B cell (primary cell): ENCODE data around the gene CPA4. TPM values are rescaled to one million over a fixed set of nuclear protein-coding genes. Genes with fewer than 3 reads are reported as not detected.

Source experiments
- ATAC-seq: fragments of 200-7000 bp; cut with Tn5 transposase; one replicate; pipeline ENCODE4 v1.10.0; 2021; ENCODE audit warnings: low read depth, mild to moderate bottlenecking, moderate number of reproducible peaks, moderate library complexity
- CTCF ChIA-PET: fragments of 350-600 bp; sonication (Branson Sonifier 250); formaldehyde crosslinking; loops from one replicate; lab custom pipeline; 2021; ENCODE audit warnings: antibody characterized with exemption, inconsistent platforms; lab: Charles Lee
- POLR2A ChIA-PET: fragments of 350-600 bp; sonication (Branson Sonifier 250); formaldehyde crosslinking; loops from one replicate; lab custom pipeline; 2021; ENCODE audit warnings: antibody characterized with exemption; lab: Charles Lee
- DNase-seq: peaks from one replicate; pipeline ENCODE4 v3.0.0; 2013
- H2AFZ ChIP-seq: 2 replicates; pipeline ENCODE4 v1.6.1; 2012; ENCODE audit warnings: mild to moderate bottlenecking, low read depth, low read length; ENCODE audit not compliant: insufficient read depth, poor library complexity, severe bottlenecking
- H3K27ac ChIP-seq, 2 donors: 1 replicate in 1 of 2; 2 replicates in 1 of 2; pipeline ENCODE4 v1.5.1; 2012 to 2013; ENCODE audit warnings: low read length in 2 of 2, mild to moderate bottlenecking in 2 of 2, moderate library complexity in 1 of 2
- H3K27me3 ChIP-seq, 4 experiments: fragments of 200-600 bp in 1 of 4; sonication (generic) in 1 of 4; replicated peaks in 1 of 4; 1 replicate in 2 of 4; 2 replicates in 2 of 4; pipeline versions ENCODE4 v1.6.1 to v1.7.0; 2013 to 2016; ENCODE audit warnings: low read length in 3 of 4, mild to moderate bottlenecking in 2 of 4, mixed read lengths in 1 of 4, moderate library complexity in 1 of 4; ENCODE audit not compliant: insufficient read depth in 4 of 4, control insufficient read depth in 3 of 4; ENCODE audit errors: control extremely low read depth in 1 of 4
- H3K36me3 ChIP-seq, 2 experiments: replicated peaks in 1 of 2; 1 replicate in 1 of 2; 2 replicates in 1 of 2; pipeline versions ENCODE4 v1.6.1 to v1.7.1; 2013; ENCODE audit warnings: low read length in 1 of 2; ENCODE audit not compliant: insufficient read depth in 2 of 2, control insufficient read depth in 1 of 2; ENCODE audit errors: control extremely low read depth in 1 of 2, extremely low read depth in 1 of 2
- H3K4me1 ChIP-seq, 2 donors: fragments of 200-600 bp in 1 of 2; sonication (generic) in 1 of 2; 1 replicate in 1 of 2; 2 replicates in 1 of 2; pipeline versions ENCODE4 v1.5.1 to v1.6.1; 2013 to 2017; ENCODE audit warnings: low read length in 2 of 2; ENCODE audit not compliant: control insufficient read depth in 2 of 2, insufficient read depth in 2 of 2
- H3K4me2 ChIP-seq: replicated peaks from 2 replicates; pipeline ENCODE3; 2012; ENCODE audit warnings: mild to moderate bottlenecking, low read depth, low read length; ENCODE audit not compliant: poor library complexity, severe bottlenecking
- H3K4me3 ChIP-seq, 5 experiments: fragments of 200-600 bp in 1 of 5; sonication (generic) in 1 of 5; 1 replicate in 3 of 5; 2 replicates in 2 of 5; pipeline versions ENCODE4 v1.5.1 to v1.7.0; 2011 to 2016; ENCODE audit warnings: low read length in 4 of 5, mild to moderate bottlenecking in 4 of 5, low read depth in 2 of 5, control low read depth in 1 of 5, moderate library complexity in 1 of 5; ENCODE audit not compliant: insufficient read depth in 1 of 5; ENCODE audit errors: control extremely low read depth in 1 of 5, extremely low read depth in 1 of 5
- H3K79me2 ChIP-seq: fragments of 200-600 bp; sonication (generic); one replicate; pipeline ENCODE4 v1.6.0; 2016; ENCODE audit warnings: low read length; ENCODE audit not compliant: control insufficient read depth, insufficient read depth
- H3K9ac ChIP-seq: fragments of 200-600 bp; sonication (generic); 2 replicates; pipeline ENCODE4 v1.6.1; 2017; ENCODE audit warnings: mild to moderate bottlenecking, low read length, moderate library complexity
- H3K9me3 ChIP-seq, 3 donors: one replicate each; pipeline versions ENCODE4 v1.6.1 to v1.7.1; 2013; ENCODE audit warnings: low read length in 2 of 3; ENCODE audit not compliant: control insufficient read depth in 2 of 3, insufficient read depth in 1 of 3; ENCODE audit errors: control extremely low read depth in 1 of 3
- H4K20me1 ChIP-seq: 2 replicates; pipeline ENCODE4 v1.6.0; 2012; ENCODE audit warnings: mild to moderate bottlenecking, low read length; ENCODE audit not compliant: insufficient read depth, control insufficient read depth, poor library complexity, severe bottlenecking
- H3K27ac Mint-ChIP-seq: one replicate; pipeline ENCODE4 v1.8.0; 2021; ENCODE audit warnings: mixed read lengths
- H3K27me3 Mint-ChIP-seq: one replicate; pipeline ENCODE4 v1.8.0; 2021; ENCODE audit warnings: mixed read lengths
- H3K4me1 Mint-ChIP-seq: one replicate; pipeline ENCODE4 v1.8.0; 2021; ENCODE audit warnings: mixed read lengths
- H3K4me3 Mint-ChIP-seq: one replicate; pipeline ENCODE4 v1.8.0; 2021; ENCODE audit warnings: mixed read lengths
- H3K9me3 Mint-ChIP-seq: one replicate; pipeline ENCODE4 v1.8.0; 2022; ENCODE audit warnings: mixed read lengths; ENCODE audit not compliant: insufficient read depth
- EZH2 ChIP-seq: IDR thresholded peaks from 2 replicates; pipeline ENCODE4 v1.6.1; 2012; ENCODE audit warnings: borderline replicate concordance, low read depth, mild to moderate bottlenecking, moderate library complexity, low read length; ENCODE audit not compliant: insufficient read depth, poor library complexity, severe bottlenecking
- WGBS: methylation state at CpG from one replicate; pipeline ENCODE4 v1.1.5; 2013; ENCODE audit warnings: missing lambda C conversion rate; ENCODE audit not compliant: insufficient coverage; 5-methylcytosine and 5-hydroxymethylcytosine counted together
- intact Hi-C: fragments of 100-400 bp; cut with micrococcal nuclease; formaldehyde crosslinking; loops from one replicate; pipeline ENCODE4 v1.10.0; 2022
- polyA plus RNA-seq: library from polyadenylated mRNA; depleted of rRNA; stranded (reverse); fragments of >200 nt; gene quantifications from 2 replicates; pipeline ENCODE4 v1.2.3, GENCODE V29; 2012
- total RNA-seq, 2 donors: library from RNA; stranded (reverse); fragments of 120-200 nt in 1 of 2; gene quantifications; 1 replicate in 1 of 2; 2 replicates in 1 of 2; pipeline versions ENCODE4 v1.2.3 to v1.2.4, GENCODE V29; 2013 to 2022
- TF ChIP-seq, protein P1 (sequence below): fragments of 200-600 bp; IDR thresholded peaks from one replicate; pipeline ENCODE4 v1.8.0; 2022; ENCODE audit warnings: antibody characterized with exemption, mild to moderate bottlenecking

CPA4 gene
- total and polyA plus RNA-seq, 2 donors (not counting 1 experiment from before 2014, with no cell fraction given): not detected

DNA sequence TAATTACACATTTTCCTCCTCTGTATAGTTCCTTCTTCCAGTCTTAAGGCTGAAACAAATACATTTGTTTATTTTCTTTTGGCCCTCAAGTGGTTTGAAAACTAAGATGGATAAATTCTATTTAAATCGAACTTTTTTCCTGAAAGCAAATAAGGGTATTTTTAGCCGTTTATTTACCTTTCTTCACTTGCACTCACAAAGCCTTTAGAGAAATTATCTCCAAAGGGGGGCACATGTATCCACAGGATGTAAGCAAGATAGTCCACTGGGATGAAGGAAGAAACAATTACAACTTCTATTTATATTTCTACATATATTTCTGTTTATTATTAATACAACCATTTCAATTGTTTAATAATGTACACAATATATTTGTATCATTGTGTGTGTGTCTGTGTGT is 10.2 kb downstream of the CPA4 start:
- H4K20me1 ChIP-seq: no peaks in the 10 kb centered on the region
- H3K4me1 ChIP-seq: no peaks in the 10 kb centered on the region
- POLR2A ChIA-PET: no interaction called here
- no CpG with 5 or more reads among the region's 2 CpGs for WGBS
- CTCF ChIA-PET: no interaction called here
- no peaks in the 10 kb centered on the region for H3K9me3 Mint-ChIP-seq
- H2AFZ ChIP-seq: no peak overlapping the region
- H3K4me2 ChIP-seq: no peak overlapping the region
- H3K4me3 ChIP-seq: no peak overlapping the region
- H3K36me3 ChIP-seq: no peaks in the 10 kb centered on the region
- DNase-seq (no peak), ATAC-seq (no peak)
- no peaks in the 10 kb centered on the region for H3K79me2 ChIP-seq
- H3K27me3 Mint-ChIP-seq: peaks cover 20% of the 10 kb centered on the region
- H3K9ac ChIP-seq: no peak overlapping the region
- H3K4me1 Mint-ChIP-seq: no peaks in the 10 kb centered on the region
- no peak overlapping the region for H3K27ac ChIP-seq
- intact Hi-C loops: no loop called here
- H3K9me3 ChIP-seq: no peaks in the 10 kb centered on the region
- H3K27me3 ChIP-seq: peaks cover 0 to 4% (median 0%) of the 10 kb centered on the region in 4 experiments
- TF ChIP-seq, protein P1, sequence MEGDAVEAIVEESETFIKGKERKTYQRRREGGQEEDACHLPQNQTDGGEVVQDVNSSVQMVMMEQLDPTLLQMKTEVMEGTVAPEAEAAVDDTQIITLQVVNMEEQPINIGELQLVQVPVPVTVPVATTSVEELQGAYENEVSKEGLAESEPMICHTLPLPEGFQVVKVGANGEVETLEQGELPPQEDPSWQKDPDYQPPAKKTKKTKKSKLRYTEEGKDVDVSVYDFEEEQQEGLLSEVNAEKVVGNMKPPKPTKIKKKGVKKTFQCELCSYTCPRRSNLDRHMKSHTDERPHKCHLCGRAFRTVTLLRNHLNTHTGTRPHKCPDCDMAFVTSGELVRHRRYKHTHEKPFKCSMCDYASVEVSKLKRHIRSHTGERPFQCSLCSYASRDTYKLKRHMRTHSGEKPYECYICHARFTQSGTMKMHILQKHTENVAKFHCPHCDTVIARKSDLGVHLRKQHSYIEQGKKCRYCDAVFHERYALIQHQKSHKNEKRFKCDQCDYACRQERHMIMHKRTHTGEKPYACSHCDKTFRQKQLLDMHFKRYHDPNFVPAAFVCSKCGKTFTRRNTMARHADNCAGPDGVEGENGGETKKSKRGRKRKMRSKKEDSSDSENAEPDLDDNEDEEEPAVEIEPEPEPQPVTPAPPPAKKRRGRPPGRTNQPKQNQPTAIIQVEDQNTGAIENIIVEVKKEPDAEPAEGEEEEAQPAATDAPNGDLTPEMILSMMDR: no peak
- TF ChIP-seq EZH2: no peak
- H3K4me3 Mint-ChIP-seq: no peak overlapping the region
- H3K27ac Mint-ChIP-seq: no peak overlapping the region

DNA sequence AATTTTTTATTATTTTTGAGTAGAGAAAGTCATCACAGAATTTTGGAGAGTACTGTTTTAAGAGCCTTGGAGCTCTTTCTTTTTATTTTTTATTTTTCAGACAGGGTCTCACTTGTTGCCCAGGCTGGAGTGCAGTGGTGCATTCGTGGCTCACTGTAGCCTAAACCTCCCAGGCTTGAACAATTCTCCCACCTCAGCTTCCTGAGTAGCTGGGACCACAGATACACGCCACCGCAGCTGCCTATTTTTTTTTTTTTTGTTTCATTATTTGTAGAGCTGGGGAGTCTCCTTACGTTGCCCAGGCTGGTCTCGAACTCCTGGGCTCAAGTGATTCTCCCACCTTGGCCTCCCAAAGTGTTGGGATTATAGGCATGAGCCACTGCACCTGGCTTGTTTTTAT is 10.6 kb downstream of the CPA4 start:
- Mint-ChIP-seq H3K27me3 (peaks cover 20% of the 10 kb centered on the region), H3K4me1 (no peaks in the 10 kb centered on the region), H3K9me3 (no peaks in the 10 kb centered on the region), H3K4me3 (no peak overlapping the region), H3K27ac (no peak overlapping the region)
- H3K4me1 ChIP-seq: no peaks in the 10 kb centered on the region
- no peaks in the 10 kb centered on the region for H4K20me1 ChIP-seq
- H3K4me2 ChIP-seq: no peak overlapping the region
- TF ChIP-seq, protein P1: no peak
- no peak for TF ChIP-seq EZH2
- no peak overlapping the region for H3K9ac ChIP-seq
- peaks cover 0 to 4% (median 0%) of the 10 kb centered on the region in 4 experiments for H3K27me3 ChIP-seq
- no peak overlapping the region for H3K27ac ChIP-seq
- 0% methylated on average over 1 of the region's 5 CpGs for WGBS
- H3K79me2 ChIP-seq: no peaks in the 10 kb centered on the region
- no peaks in the 10 kb centered on the region for H3K9me3 ChIP-seq
- DNase-seq (no peak), ATAC-seq (no peak)
- no peak overlapping the region for H2AFZ ChIP-seq
- H3K36me3 ChIP-seq: no peaks in the 10 kb centered on the region
- POLR2A ChIA-PET: no interaction called here
- intact Hi-C loops: no loop called here
- CTCF ChIA-PET: no interaction called here
- H3K4me3 ChIP-seq: no peak overlapping the region
